IMR-90 (cell line): ENCODE data around the gene SBNO1. TPM values are rescaled to one million over a fixed set of nuclear protein-coding genes. Genes with fewer than 3 reads are reported as not detected.

ENCODE experiments used
- ATAC-seq: fragments of 200-7000 bp; cut with Tn5 transposase; 2 replicates; pipeline ENCODE4 v1.9.1; 2020; ENCODE audit warnings: low read depth, mild to moderate bottlenecking, moderate library complexity
- BruUV-seq: library from RNA; stranded (reverse); fragments of 400-500 nt; replicated peaks from 2 replicates; lab custom pipeline; 2021; lab: Mats Ljungman, UMichigan
- CTCF ChIA-PET: fragments of 300-600 bp; formaldehyde crosslinking; extraction: SDS; loops from one replicate; lab custom pipeline; 2021; ENCODE audit warnings: antibody characterized with exemption; lab: Yijun Ruan, JAX
- POLR2A ChIA-PET: fragments of 300-600 bp; sonication (Branson Sonifier 250); formaldehyde crosslinking; loops from one replicate; lab custom pipeline; 2022; ENCODE audit warnings: antibody characterized with exemption; ENCODE audit not compliant: unreplicated experiment; lab: Charles Lee
- DNase-seq: peaks from one replicate; pipeline ENCODE4 v3.0.0; 2013
- H2AFZ ChIP-seq: replicated peaks from 2 replicates; pipeline ENCODE3; 2013; ENCODE audit warnings: low read length, mild to moderate bottlenecking; ENCODE audit not compliant: poor library complexity
- H2AK5ac ChIP-seq: 2 replicates; pipeline ENCODE4 v1.6.1; 2013; ENCODE audit warnings: low read depth, low read length, inconsistent platforms
- H2AK9ac ChIP-seq: replicated peaks from 2 replicates; pipeline ENCODE3; 2013; ENCODE audit warnings: mild to moderate bottlenecking, low read depth, low read length, moderate library complexity; ENCODE audit not compliant: poor library complexity
- H2BK120ac ChIP-seq: 2 replicates; pipeline ENCODE4 v1.6.1; 2013; ENCODE audit warnings: low read depth, low read length, inconsistent platforms
- H2BK15ac ChIP-seq: 3 replicates; pipeline ENCODE4 v1.6.1; 2013; ENCODE audit warnings: low read depth, low read length, inconsistent platforms
- H2BK20ac ChIP-seq: 2 replicates; pipeline ENCODE4 v1.6.1; 2013; ENCODE audit warnings: low read depth, mild to moderate bottlenecking, inconsistent platforms, low read length, moderate library complexity
- H2BK5ac ChIP-seq: 2 replicates; pipeline ENCODE4 v1.6.1; 2013; ENCODE audit warnings: mild to moderate bottlenecking, low read depth, low read length, inconsistent platforms; ENCODE audit not compliant: poor library complexity, severe bottlenecking
- H3K14ac ChIP-seq: replicated peaks from 2 replicates; pipeline ENCODE4 v1.6.1; 2013; ENCODE audit warnings: low read depth, low read length, inconsistent platforms
- H3K18ac ChIP-seq: 2 replicates; pipeline ENCODE4 v1.6.1; 2013; ENCODE audit warnings: low read depth, low read length, control low read depth
- H3K23ac ChIP-seq: 2 replicates; pipeline ENCODE4 v1.6.1; 2013; ENCODE audit warnings: low read depth, low read length, inconsistent platforms
- H3K27ac ChIP-seq: 2 replicates; pipeline ENCODE4 v1.5.1; 2013; ENCODE audit warnings: mild to moderate bottlenecking, control low read depth, low read length; ENCODE audit not compliant: insufficient read depth
- H3K27me3 ChIP-seq: 2 replicates; pipeline ENCODE4 v1.6.1; 2013; ENCODE audit warnings: low read length; ENCODE audit not compliant: control insufficient read depth, insufficient read depth
- H3K36me3 ChIP-seq: 2 replicates; pipeline ENCODE4 v1.6.1; 2013; ENCODE audit warnings: low read length, mixed read lengths; ENCODE audit not compliant: control insufficient read depth, insufficient read depth
- H3K4ac ChIP-seq: 2 replicates; pipeline ENCODE4 v1.6.1; 2013; ENCODE audit warnings: low read depth, low read length, inconsistent platforms
- H3K4me1 ChIP-seq: 2 replicates; pipeline ENCODE4 v1.6.1; 2013; ENCODE audit warnings: low read length, mixed read lengths; ENCODE audit not compliant: control insufficient read depth, insufficient read depth
- H3K4me2 ChIP-seq: 2 replicates; pipeline ENCODE4 v1.6.1; 2013; ENCODE audit warnings: low read depth, mild to moderate bottlenecking, control low read depth, low read length, moderate library complexity
- H3K4me3 ChIP-seq: 2 replicates; pipeline ENCODE4 v1.5.1; 2013; ENCODE audit warnings: low read depth, mild to moderate bottlenecking, control low read depth, low read length, moderate library complexity; ENCODE audit not compliant: insufficient read depth
- H3K56ac ChIP-seq: 2 replicates; pipeline ENCODE4 v1.6.1; 2013; ENCODE audit warnings: low read length, inconsistent platforms; ENCODE audit not compliant: insufficient read depth; ENCODE audit errors: extremely low read depth
- H3K79me1 ChIP-seq, 2 experiments: 2 replicates each; pipeline ENCODE4 v1.6.1; 2013; ENCODE audit warnings: low read length in 2 of 2, inconsistent platforms in 1 of 2, low read depth in 1 of 2
- H3K9ac ChIP-seq: 2 replicates; pipeline ENCODE4 v1.6.1; 2013; ENCODE audit warnings: low read depth, low read length, control low read depth
- H3K9me1 ChIP-seq: 2 replicates; pipeline ENCODE4 v1.6.1; 2013; ENCODE audit warnings: low read length, inconsistent platforms; ENCODE audit not compliant: insufficient read depth
- H3K9me3 ChIP-seq: 2 replicates; pipeline ENCODE4 v1.6.1; 2013; ENCODE audit warnings: low read length; ENCODE audit not compliant: control insufficient read depth, insufficient read depth
- H4K20me1 ChIP-seq: 2 replicates; pipeline ENCODE4 v1.6.1; 2013; ENCODE audit warnings: low read length, inconsistent platforms; ENCODE audit not compliant: insufficient read depth
- H4K5ac ChIP-seq: 2 replicates; pipeline ENCODE4 v1.6.1; 2013; ENCODE audit warnings: mild to moderate bottlenecking, low read depth, low read length, control low read depth
- H4K8ac ChIP-seq, 2 experiments: 2 replicates each; pipeline ENCODE4 v1.6.1; 2013; ENCODE audit warnings: low read depth in 2 of 2, low read length in 2 of 2, control low read depth in 1 of 2, inconsistent platforms in 1 of 2
- H4K91ac ChIP-seq: 2 replicates; pipeline ENCODE4 v1.6.1; 2013; ENCODE audit warnings: low read depth, low read length, inconsistent platforms; ENCODE audit not compliant: insufficient read depth
- RAD21 ChIP-seq: IDR thresholded peaks from 2 replicates; pipeline ENCODE4 v1.6.1; 2012; ENCODE audit warnings: low read length, improper control_type of control experiment
- RFX5 ChIP-seq: IDR thresholded peaks from 2 replicates; pipeline ENCODE4 v1.8.0; 2012; ENCODE audit warnings: low read depth, mild to moderate bottlenecking, low read length, moderate library complexity
- WGBS, 2 experiments: methylation state at CpG; one replicate each; pipeline versions ENCODE4 v1.1.5 to v1.1.7; 2013; ENCODE audit warnings: missing lambda C conversion rate in 2 of 2; ENCODE audit not compliant: insufficient read length in 1 of 2; ENCODE audit errors: extremely low coverage in 2 of 2; 5-methylcytosine and 5-hydroxymethylcytosine counted together
- dilution Hi-C: fragments of 300-500 bp; cut with HindIII; formaldehyde crosslinking; loops from one replicate; pipeline ENCODE4 v1.14.3; 2018; ENCODE audit warnings: low sequenced_read_pairs; ENCODE audit not compliant: unreplicated experiment
- in situ Hi-C: fragments of 300-500 bp; cut with MboI; formaldehyde crosslinking; loops from 3 replicates; pipeline ENCODE4 v1.14.3; 2019; ENCODE audit warnings: low sequenced_read_pairs, inconsistent platforms, mixed read lengths
- intact Hi-C: fragments of 100-400 bp; cut with micrococcal nuclease; formaldehyde crosslinking; loops from 2 replicates; pipeline ENCODE4 v1.10.0; 2022
- polyA plus RNA-seq, 3 experiments: library from polyadenylated mRNA; depleted of rRNA; stranded (reverse); fragments of >200 nt; gene quantifications; 2 replicates each; pipeline ENCODE4 v1.2.3, GENCODE V29; 2012; ENCODE audit warnings: low replicate concordance in 1 of 3
- total RNA-seq: library from RNA; depleted of rRNA; stranded (reverse); fragments of >200 nt; gene quantifications from 2 replicates; pipeline ENCODE4 v1.2.3, GENCODE V29; 2012
- TF ChIP-seq, protein P1 (sequence below): fragments of 150-350 bp; IDR thresholded peaks from 2 replicates; pipeline ENCODE4 v1.6.1; 2017; ENCODE audit warnings: mild to moderate bottlenecking, antibody characterized with exemption, low read length, low read depth

Gene SBNO1
- total and polyA plus RNA-seq, 2 of the 4 experiments (the other 2 are of a cell fraction) = 5.3 to 24.9 TPM

DNA sequence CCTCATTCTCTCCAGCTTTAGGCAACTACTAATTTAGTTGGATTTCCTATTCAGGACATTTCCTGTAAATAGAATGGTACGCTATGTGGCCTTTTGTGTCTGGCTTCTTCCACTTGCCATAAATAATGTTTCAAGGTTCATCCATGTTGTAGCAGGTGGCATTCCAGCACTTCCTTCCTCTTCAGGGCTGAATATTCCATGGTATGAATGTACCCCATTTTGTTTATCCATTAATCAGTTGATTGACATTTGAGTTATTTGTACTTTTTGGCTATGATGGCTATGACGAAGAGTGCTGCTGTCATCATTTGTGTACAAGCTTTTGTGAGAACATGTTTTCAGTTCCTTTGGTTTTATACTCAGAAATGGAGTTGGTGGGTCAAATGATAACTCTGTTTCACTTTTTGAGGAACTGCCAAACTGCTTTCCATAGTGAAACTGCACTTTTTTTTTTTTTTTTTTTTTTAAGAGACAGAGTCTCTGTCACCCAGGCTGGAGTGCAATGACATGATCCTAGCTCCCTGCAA is 86.5 kb downstream of the SBNO1 start:
- no peak overlapping the region for H2AK9ac ChIP-seq
- in situ Hi-C loops = no loop called here
- intact Hi-C loops = no loop called here
- no peaks in the 10 kb centered on the region for H3K27me3 ChIP-seq
- no CpG with 5 or more reads among the region's 2 CpGs for WGBS, 2 experiments
- no peak overlapping the region for H3K4ac ChIP-seq
- no peak overlapping the region for H3K14ac ChIP-seq
- no peaks in the 10 kb centered on the region for H3K4me1 ChIP-seq
- H2BK5ac ChIP-seq = no peak overlapping the region
- no peak for DNase-seq
- no TSS peak for BruUV-seq
- no peak overlapping the region for H2AK5ac ChIP-seq
- H3K4me2 ChIP-seq = no peak overlapping the region
- peaks cover 0 to 2% of the 10 kb centered on the region in 2 experiments; a peak in 1 of 4 replicates for H3K79me1 ChIP-seq
- no peak overlapping the region for H4K8ac ChIP-seq
- H3K4me3 ChIP-seq = no peak overlapping the region
- no peak overlapping the region for H2BK120ac ChIP-seq
- no peak overlapping the region for H3K56ac ChIP-seq
- no peak overlapping the region for H3K23ac ChIP-seq
- H3K18ac ChIP-seq = no peak overlapping the region
- H2BK15ac ChIP-seq = no peak overlapping the region
- H3K36me3 ChIP-seq = no peaks in the 10 kb centered on the region
- no peak overlapping the region for H4K5ac ChIP-seq
- no peak overlapping the region for H3K27ac ChIP-seq
- no peak overlapping the region for H2AFZ ChIP-seq
- TF ChIP-seq, protein P1, sequence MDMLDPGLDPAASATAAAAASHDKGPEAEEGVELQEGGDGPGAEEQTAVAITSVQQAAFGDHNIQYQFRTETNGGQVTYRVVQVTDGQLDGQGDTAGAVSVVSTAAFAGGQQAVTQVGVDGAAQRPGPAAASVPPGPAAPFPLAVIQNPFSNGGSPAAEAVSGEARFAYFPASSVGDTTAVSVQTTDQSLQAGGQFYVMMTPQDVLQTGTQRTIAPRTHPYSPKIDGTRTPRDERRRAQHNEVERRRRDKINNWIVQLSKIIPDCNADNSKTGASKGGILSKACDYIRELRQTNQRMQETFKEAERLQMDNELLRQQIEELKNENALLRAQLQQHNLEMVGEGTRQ = no peak
- TF ChIP-seq RAD21 = no peak
- TF ChIP-seq RFX5 = no peak
- ChIA-PET CTCF (no interaction called here), POLR2A (interaction anchor here (0.7 kb wide), 1 partner anchor 9 kb away, joined by 9 read pairs; no protein-coding TSS in a partner anchor)
- no peaks in the 10 kb centered on the region for H3K9me3 ChIP-seq
- no peak overlapping the region for H3K9ac ChIP-seq
- dilution Hi-C loops = no loop called here
- H4K20me1 ChIP-seq = no peaks in the 10 kb centered on the region
- H4K91ac ChIP-seq = no peak overlapping the region
- H2BK20ac ChIP-seq = no peak overlapping the region
- no peak for ATAC-seq
- no peaks in the 10 kb centered on the region for H3K9me1 ChIP-seq
